HepG2 (cell line): Measurements from ENCODE around the gene MMGT1. TPM values are rescaled to one million over a fixed set of nuclear protein-coding genes. Genes with fewer than 3 reads are reported as not detected.

Experiments used
- AFF4 ChIP-seq: sonication (generic); formaldehyde crosslinking; IDR thresholded peaks from 2 replicates; pipeline ENCODE4 v1.4.0; 2020; ENCODE audit warnings: missing genetic modification reagents
- GLI4 ChIP-seq: sonication (generic); formaldehyde crosslinking; IDR thresholded peaks from 2 replicates; pipeline ENCODE4 v1.5.1; 2020; ENCODE audit warnings: missing genetic modification reagents, mild to moderate bottlenecking, moderate library complexity, borderline replicate concordance
- KLF9 ChIP-seq: IDR thresholded peaks from 2 replicates; pipeline ENCODE4 v1.6.1; 2016; ENCODE audit warnings: low read depth
- ONECUT2 ChIP-seq: sonication (generic); formaldehyde crosslinking; IDR thresholded peaks from 2 replicates; pipeline ENCODE4 v1.4.0; 2020; ENCODE audit warnings: missing genetic modification reagents
- RNF2 ChIP-seq: fragments of 450-650 bp; conservative IDR thresholded peaks from 2 replicates; pipeline ENCODE4 v1.6.1; 2016; ENCODE audit warnings: low read depth
- STAG1 ChIP-seq: sonication (generic); formaldehyde crosslinking; IDR thresholded peaks from 2 replicates; pipeline ENCODE4 v1.4.0; 2020; ENCODE audit warnings: missing genetic modification reagents
- ZNF260 ChIP-seq: sonication (generic); formaldehyde crosslinking; IDR thresholded peaks from 2 replicates; pipeline ENCODE4 v1.4.0; 2020; ENCODE audit warnings: missing genetic modification reagents, low read depth, mild to moderate bottlenecking, borderline replicate concordance
- ZNF280D ChIP-seq: sonication (generic); formaldehyde crosslinking; IDR thresholded peaks from 2 replicates; pipeline ENCODE4 v1.5.1; 2020; ENCODE audit warnings: mild to moderate bottlenecking, missing genetic modification reagents
- ZNF746 ChIP-seq: sonication (generic); formaldehyde crosslinking; IDR thresholded peaks from 2 replicates; pipeline ENCODE4 v1.8.0; 2022; ENCODE audit warnings: mild to moderate bottlenecking, missing genetic modification reagents
- ZNF772 ChIP-seq: sonication (generic); formaldehyde crosslinking; IDR thresholded peaks from 2 replicates; pipeline ENCODE4 v1.5.0; 2020; ENCODE audit warnings: mild to moderate bottlenecking, missing genetic modification reagents
- polyA plus RNA-seq, 8 experiments: library from polyadenylated mRNA; depleted of rRNA in 3 of 8; stranded (reverse) in 7 of 8; unstranded in 1 of 8; fragments of >200 nt; fragmentation: Illumina TruSeq in 4 of 8; extraction: Trizol in 4 of 8; gene quantifications; 2 replicates each; pipeline versions ENCODE4 v1.2.1 to v1.2.3, GENCODE V29; 2011 to 2016; ENCODE audit warnings: low read depth in 4 of 8, missing spikeins in 1 of 8, mixed read lengths in 1 of 8; ENCODE audit not compliant: insufficient read depth in 1 of 8
- total RNA-seq, 5 experiments: library from RNA; depleted of rRNA; stranded (reverse); fragments of >200 nt; fragmentation: Illumina TruSeq; extraction: Trizol; gene quantifications; 2 replicates each; pipeline ENCODE4 v1.2.3, GENCODE V29; 2016; ENCODE audit warnings: low read depth in 1 of 5

Gene MMGT1
- total and polyA plus RNA-seq, 2 of the 13 experiments (the other 11 are each of a cell fraction or from before 2014, with no cell fraction given): 7.5 to 8.8 TPM

GRCh38 chrX:135977611-135978010, 3.8 kb upstream of the MMGT1 start (continued):
- TF ChIP-seq ZNF280D (CRISPR knock-in tag) (no peak), ONECUT2 (no peak), ZNF746 (no peak), RNF2 (no peak), KLF9 (CRISPR knock-in tag) (no peak), ZNF260 (no peak), AFF4 (CRISPR knock-in tag) (no peak), STAG1 (no peak), ZNF772 (no peak), GLI4 (CRISPR knock-in tag) (no peak)
- TF ChIP-seq, all 625 proteins: peak for 0
